Mesodermal cell (in vitro differentiated cells): ENCODE data around the gene HYPK.
"Not testable (repeated sequence)": the region's sequence is repeated elsewhere in the genome, so short reads cannot be mapped to it uniquely, and the experiment has no call there.

Experiments
- H3K27ac ChIP-seq: 2 replicates; pipeline ENCODE4 v1.7.0; 2013; ENCODE audit warnings: mild to moderate bottlenecking, low read depth, low read length, moderate library complexity; ENCODE audit not compliant: severe bottlenecking
- H3K36me3 ChIP-seq: 2 replicates; pipeline ENCODE4 v1.7.1; 2013; ENCODE audit warnings: mild to moderate bottlenecking, low read length, moderate library complexity; ENCODE audit not compliant: control insufficient read depth, insufficient read depth
- H3K4me1 ChIP-seq: one replicate; pipeline ENCODE4 v1.7.1; 2013; ENCODE audit warnings: mild to moderate bottlenecking, low read length; ENCODE audit not compliant: insufficient read depth, control insufficient read depth, poor library complexity, severe bottlenecking
- H3K4me3 ChIP-seq: 2 replicates; pipeline ENCODE4 v1.7.0; 2013; ENCODE audit warnings: low read length, control low read depth, mild to moderate bottlenecking; ENCODE audit not compliant: insufficient read depth, poor library complexity, severe bottlenecking; ENCODE audit errors: extremely low read depth
- H3K9me3 ChIP-seq: 2 replicates; pipeline ENCODE4 v1.7.1; 2013; ENCODE audit warnings: mild to moderate bottlenecking, low read length, moderate library complexity; ENCODE audit not compliant: control insufficient read depth
- WGBS, 2 experiments: methylation state at CpG; one replicate each; pipeline ENCODE4 v1.1.5; 2013; ENCODE audit warnings: missing lambda C conversion rate in 2 of 2; ENCODE audit not compliant: insufficient coverage in 2 of 2; 5-methylcytosine and 5-hydroxymethylcytosine counted together

Gene HYPK

GRCh38 chr15:43826029-43826507 is 25.7 kb downstream of the HYPK start:
- 95 to 100% methylated on average over 7 to 9 of the region's 11 CpGs for WGBS, 2 experiments
- Histone ChIP-seq H3K36me3 (peaks cover 9% of the 10 kb centered on the region), H3K4me3 (no peak overlapping the region), H3K4me1 (no peaks in the 10 kb centered on the region), H3K9me3 (peaks cover 3% of the 10 kb centered on the region), H3K27ac (no peak overlapping the region)

DNA sequence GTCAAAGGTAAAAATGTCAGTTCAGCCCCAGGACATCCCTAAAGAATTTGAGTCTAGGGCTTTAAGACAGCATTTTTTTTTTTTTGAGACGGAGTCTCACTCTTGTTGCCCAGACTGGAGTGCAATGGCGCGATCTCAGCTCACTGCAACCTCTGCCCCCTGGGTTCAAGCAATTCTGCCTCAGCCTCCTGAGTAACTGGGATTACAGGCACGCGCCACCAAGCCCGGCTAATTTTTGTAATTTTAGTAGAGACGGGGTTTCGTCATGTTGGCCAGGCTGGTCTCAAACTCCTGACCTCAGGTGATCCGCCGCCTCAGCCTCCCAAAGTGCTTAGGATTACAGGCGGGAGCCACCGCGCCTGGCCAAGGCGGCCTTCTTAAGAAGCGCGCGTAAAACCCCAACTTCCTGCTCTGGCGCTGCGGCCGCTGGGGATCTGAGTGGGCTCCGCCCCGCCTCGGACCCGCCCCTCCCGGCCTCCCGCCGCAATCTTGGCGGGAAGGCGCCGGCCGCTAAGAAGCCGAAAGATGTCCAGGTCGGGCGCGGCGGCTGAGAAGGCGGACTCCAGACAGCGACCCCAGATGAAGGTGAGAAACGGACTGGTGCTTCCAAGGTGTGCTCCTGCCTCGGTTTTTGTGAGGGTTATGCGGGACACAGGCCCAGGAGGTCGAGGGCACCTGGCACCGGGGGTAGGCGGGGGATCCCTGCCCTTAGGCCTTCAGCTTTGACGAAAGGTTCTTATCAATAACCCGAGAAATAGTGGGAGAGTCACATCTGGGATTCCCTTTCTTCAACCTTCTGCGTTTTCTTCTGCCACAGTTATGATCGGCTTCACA is 26.3 kb downstream of the HYPK start, which contains the start of gene WDR76:
WDR76 (plus strand) TSS at position 495 of the 834 bp plus-strand sequence; CDS start at position 526, 31 bp downstream.
- peaks cover 3% of the 10 kb centered on the region for H3K9me3 ChIP-seq
- H3K4me1 ChIP-seq, result no peaks in the 10 kb centered on the region
- H3K4me3 ChIP-seq, result peak within 1 kb of the TSS; percentile 29
- no peak within 1 kb of the TSS for H3K27ac ChIP-seq
- H3K36me3 ChIP-seq, result peaks cover 9% of the 10 kb centered on the region
- WGBS, 2 experiments, result 20 to 22% methylated on average over 43 to 48 of the region's 48 CpGs

DNA sequence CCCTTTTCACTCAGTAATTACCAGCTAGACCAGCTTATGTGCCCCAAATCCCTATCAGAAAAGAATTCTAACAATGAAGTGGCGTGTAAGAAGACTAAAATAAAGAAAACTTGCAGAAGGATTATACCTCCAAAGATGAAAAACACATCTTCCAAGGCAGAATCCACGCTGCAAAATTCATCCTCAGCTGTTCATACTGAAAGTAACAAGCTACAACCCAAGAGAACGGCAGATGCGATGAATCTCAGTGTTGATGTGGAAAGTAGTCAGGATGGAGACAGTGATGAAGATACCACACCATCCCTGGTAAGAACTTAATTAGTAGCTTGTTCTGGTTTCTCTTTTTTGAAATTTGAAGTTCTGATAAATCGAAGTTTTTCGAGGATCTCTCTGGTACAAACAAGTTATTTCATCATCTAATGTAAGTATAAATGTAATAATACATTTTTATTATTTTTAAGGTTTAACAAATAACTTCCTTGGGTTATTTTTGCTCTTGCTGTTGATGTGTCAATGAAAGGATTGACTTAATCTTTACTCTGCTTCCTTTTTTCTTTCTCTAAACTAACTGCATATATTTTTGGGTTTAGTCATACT is 27.8 kb downstream of the HYPK start:
- Histone ChIP-seq H3K27ac (no peak overlapping the region), H3K36me3 (peaks cover 11% of the 10 kb centered on the region), H3K4me1 (no peaks in the 10 kb centered on the region), H3K9me3 (peaks cover 3% of the 10 kb centered on the region), H3K4me3 (no peak overlapping the region)
- WGBS, 2 experiments, result 90% methylated on average over 2 of the region's 6 CpGs; no CpG with 5 or more reads in 1 of the 2 experiments

- WGBS, 2 experiments, result 92 to 95% methylated on average over 6 of the region's 9 CpGs
- H3K36me3 ChIP-seq, result peaks cover 19% of the 10 kb centered on the region
- H3K9me3 ChIP-seq, H3K27ac ChIP-seq, H3K4me3 ChIP-seq, H3K4me1 ChIP-seq: not testable (repeated sequence)
Measured at GRCh38 chr15:43829951-43830540, 29.6 kb downstream of the HYPK start.

DNA sequence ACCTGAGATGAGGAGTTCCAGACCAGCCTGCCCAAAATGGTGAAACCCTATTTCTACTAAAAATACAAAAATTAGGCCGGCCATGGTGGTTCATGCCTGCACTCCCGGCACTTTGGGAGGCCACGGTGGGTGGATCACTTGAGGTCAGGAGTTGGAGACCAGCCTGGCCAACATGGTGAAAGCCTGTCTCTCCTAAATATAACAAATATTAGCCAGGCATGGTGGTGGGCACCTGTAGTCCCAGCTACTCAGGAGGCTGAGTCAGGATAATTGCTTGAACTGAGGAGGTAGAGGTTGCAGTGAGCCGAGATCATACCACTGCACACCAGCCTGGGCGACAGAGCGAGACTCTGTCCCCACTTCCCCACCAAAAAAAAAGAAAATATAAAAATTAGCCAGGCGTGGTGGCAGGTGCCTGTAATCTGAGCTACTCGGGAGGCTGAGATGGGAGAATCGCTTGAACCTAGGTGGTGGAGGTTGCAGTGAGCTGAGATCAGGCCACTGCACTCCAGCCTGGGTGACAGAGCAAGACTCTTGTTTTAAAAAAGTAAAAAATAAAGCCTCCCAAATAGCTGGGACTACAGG is 30.4 kb downstream of the HYPK start:
- H3K27ac ChIP-seq, H3K9me3 ChIP-seq, H3K4me3 ChIP-seq, H3K4me1 ChIP-seq: not testable (repeated sequence)
- H3K36me3 ChIP-seq, result peaks cover 22% of the 10 kb centered on the region
- 98 to 100% methylated on average over 3 to 7 of the region's 9 CpGs for WGBS, 2 experiments

DNA sequence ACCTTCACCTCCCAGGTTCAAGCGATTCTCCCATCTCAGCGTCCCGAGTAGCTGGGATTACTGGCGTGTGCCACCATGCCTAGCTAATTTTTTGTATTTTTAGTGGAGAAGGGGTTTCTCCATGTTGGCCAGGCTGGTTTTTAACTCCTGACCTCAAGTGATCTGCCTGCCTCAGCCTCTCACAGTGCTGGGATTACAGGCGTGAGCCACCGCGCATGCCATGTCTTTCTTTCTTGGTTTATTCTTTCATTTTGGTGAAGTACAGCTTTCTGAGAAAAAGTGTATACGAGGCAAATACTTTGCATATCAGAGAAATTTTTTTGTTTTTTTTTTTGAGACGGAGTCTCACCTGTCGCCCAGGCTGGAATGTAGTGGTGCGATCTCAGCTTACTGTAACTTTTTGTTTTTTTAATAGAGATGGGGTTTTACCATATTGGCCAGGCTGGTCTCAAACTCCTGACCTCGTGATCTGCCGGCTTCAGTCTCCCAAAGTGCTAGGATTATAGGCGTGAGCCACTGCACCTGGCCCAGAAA is 31.2 kb downstream of the HYPK start:
- H3K27ac ChIP-seq, H3K4me3 ChIP-seq, H3K9me3 ChIP-seq, H3K4me1 ChIP-seq: not testable (repeated sequence)
- 94 to 95% methylated on average over 11 of the region's 14 CpGs for WGBS, 2 experiments
- H3K36me3 ChIP-seq, result peaks cover 26% of the 10 kb centered on the region

DNA sequence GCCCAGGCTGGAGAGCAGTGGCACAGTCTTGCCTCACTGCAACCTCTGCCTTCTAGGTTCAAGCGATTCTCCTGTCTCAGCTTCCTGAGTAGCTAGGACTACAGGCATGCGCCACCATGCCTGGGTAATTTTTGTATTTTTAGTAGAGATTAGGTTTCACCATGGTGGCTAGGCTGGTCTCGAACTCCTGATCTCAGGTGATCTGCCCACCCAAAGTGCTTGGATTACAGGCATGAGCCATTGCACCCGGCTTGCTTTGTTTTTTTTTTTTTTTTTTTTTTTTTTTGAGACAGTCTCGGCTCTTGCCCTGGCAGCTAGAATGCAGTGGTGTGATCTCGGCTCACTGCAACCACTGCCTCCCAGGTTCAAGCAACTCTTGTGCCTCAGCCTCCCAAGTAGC is 32.1 kb downstream of the HYPK start:
- H3K4me3 ChIP-seq, H3K9me3 ChIP-seq, H3K27ac ChIP-seq, H3K4me1 ChIP-seq: not testable (repeated sequence)
- H3K36me3 ChIP-seq, result peaks cover 26% of the 10 kb centered on the region
- 94 to 96% methylated on average over 3 of the region's 6 CpGs for WGBS, 2 experiments

DNA sequence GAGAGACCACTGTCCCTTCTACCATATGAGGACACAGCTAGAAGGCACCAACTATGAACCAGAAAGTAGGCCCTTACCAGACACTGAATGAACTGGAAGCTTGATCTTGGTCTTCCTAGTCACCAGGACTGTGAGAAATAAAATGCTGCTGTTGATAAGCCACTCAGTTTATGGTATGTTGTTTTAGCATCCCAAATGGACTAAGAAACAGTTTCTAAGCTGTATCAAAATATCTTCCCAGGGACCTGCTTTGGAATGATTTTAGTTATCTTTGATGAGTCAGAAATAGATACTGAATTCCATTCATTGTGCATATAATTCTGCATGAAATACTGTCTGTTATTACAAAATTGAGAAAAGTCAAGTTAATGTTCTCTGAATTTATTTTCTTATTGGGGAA is 45.0 kb downstream of the HYPK start:
- Histone ChIP-seq H3K4me1 (no peaks in the 10 kb centered on the region), H3K4me3 (no peak overlapping the region)

GRCh38 chr15:43851251-43851650 is 50.9 kb downstream of the HYPK start:
- WGBS, 2 experiments, result no CpG with 5 or more reads among the region's 3 CpGs
- peaks cover 33% of the 10 kb centered on the region for H3K36me3 ChIP-seq
- H3K4me3 ChIP-seq, result no peak overlapping the region
- no peaks in the 10 kb centered on the region for H3K9me3 ChIP-seq
- no peaks in the 10 kb centered on the region for H3K4me1 ChIP-seq
- H3K27ac ChIP-seq, result no peak overlapping the region

More for the DNA sequence above, 45.0 kb downstream of the HYPK start:
- no peaks in the 10 kb centered on the region for H3K9me3 ChIP-seq
- peaks cover 26% of the 10 kb centered on the region for H3K36me3 ChIP-seq
- H3K27ac ChIP-seq, result no peak overlapping the region

- no peaks in the 10 kb centered on the region for H3K4me1 ChIP-seq
- H3K36me3 ChIP-seq, result peaks cover 33% of the 10 kb centered on the region
- no peak overlapping the region for H3K27ac ChIP-seq
- H3K9me3 ChIP-seq, result no peaks in the 10 kb centered on the region
- no peak overlapping the region for H3K4me3 ChIP-seq
- 80 to 96% methylated on average over 1 to 4 of the region's 4 CpGs for WGBS, 2 experiments
Measured at GRCh38 chr15:43852607-43853006, 52.2 kb downstream of the HYPK start.
